ENCODE results near the gene FOLR1. TPM values are rescaled to one million over a fixed set of nuclear protein-coding genes. Genes with fewer than 3 reads are reported as not detected.

The FOLR1 gene
- total RNA-seq, 1 experiment from 2014 or later: not detected

- no peaks in the 10 kb centered on the region for H3K27me3 ChIP-seq (replicated peaks; ENCODE audit: insufficient read depth, low read depth, low read length, poor library complexity)
- no peak overlapping the region for H3K4me3 ChIP-seq (ENCODE audit: low read depth, low read length, poor library complexity, severe bottlenecking)
- DNase-seq (ENCODE audit: low spot score): no peak
- no peaks in the 10 kb centered on the region for H3K36me3 ChIP-seq (ENCODE audit: insufficient read depth, low read length, poor library complexity, severe bottlenecking)
- ChIA-PET CTCF (no interaction called here), POLR2A (ENCODE audit: low non-redundant PET) (interaction anchor here (0.5 kb wide), 1 partner anchor 1547 kb away, joined by 9 read pairs; no protein-coding TSS in a partner anchor)
- H3K9me3 ChIP-seq (ENCODE audit: low read depth, low read length, poor library complexity, severe bottlenecking): no peaks in the 10 kb centered on the region
- TF ChIP-seq EZH2 (IDR thresholded peaks at IDR 0.05; ENCODE audit: borderline replicate concordance, low read depth, low read length, poor library complexity, severe bottlenecking) (no peak), CTCF (conservative IDR thresholded peaks at IDR 0.05; ENCODE audit: low read depth, low read length) (no peak)
- H3K27ac ChIP-seq (ENCODE audit: low read depth, low read length, poor library complexity, severe bottlenecking): no peak overlapping the region
- intact Hi-C loops (cut with micrococcal nuclease; ENCODE audit: unreplicated experiment): no loop called here
- no TSS peak for BruUV-seq (replicated peaks)
- H3K4me1 ChIP-seq (ENCODE audit: insufficient read depth, low read length, poor library complexity, severe bottlenecking): no peaks in the 10 kb centered on the region
Measured at GRCh38 chr11:72173291-72173690, 18.6 kb upstream of the FOLR1 start.

- H3K4me3 ChIP-seq (ENCODE audit: low read depth, low read length, poor library complexity, severe bottlenecking): no peak overlapping the region
- no peak overlapping the region for H3K27ac ChIP-seq (ENCODE audit: low read depth, low read length, poor library complexity, severe bottlenecking)
- POLR2A ChIA-PET (ENCODE audit: low non-redundant PET): no interaction called here
- H3K9me3 ChIP-seq (ENCODE audit: low read depth, low read length, poor library complexity, severe bottlenecking): no peaks in the 10 kb centered on the region
- CTCF ChIA-PET: no interaction called here
- no peaks in the 10 kb centered on the region for H3K27me3 ChIP-seq (replicated peaks; ENCODE audit: insufficient read depth, low read depth, low read length, poor library complexity)
- TF ChIP-seq CTCF (conservative IDR thresholded peaks at IDR 0.05; ENCODE audit: low read depth, low read length) (no peak), EZH2 (IDR thresholded peaks at IDR 0.05; ENCODE audit: borderline replicate concordance, low read depth, low read length, poor library complexity, severe bottlenecking) (no peak)
- intact Hi-C loops (cut with micrococcal nuclease; ENCODE audit: unreplicated experiment): no loop called here
- BruUV-seq (replicated peaks): no TSS peak
- DNase-seq (ENCODE audit: low spot score): no peak
- no peaks in the 10 kb centered on the region for H3K36me3 ChIP-seq (ENCODE audit: insufficient read depth, low read length, poor library complexity, severe bottlenecking)
- H3K4me1 ChIP-seq (ENCODE audit: insufficient read depth, low read length, poor library complexity, severe bottlenecking): no peaks in the 10 kb centered on the region
Measured at GRCh38 chr11:72174302-72175070, 17.5 kb upstream of the FOLR1 start.

GRCh38 chr11:72177656-72178055 is 14.3 kb upstream of the FOLR1 start:
- no peaks in the 10 kb centered on the region for H3K36me3 ChIP-seq (ENCODE audit: insufficient read depth, low read length, poor library complexity, severe bottlenecking)
- intact Hi-C loops (cut with micrococcal nuclease; ENCODE audit: unreplicated experiment): no loop called here
- CTCF ChIA-PET: no interaction called here
- no peaks in the 10 kb centered on the region for H3K4me1 ChIP-seq (ENCODE audit: insufficient read depth, low read length, poor library complexity, severe bottlenecking)
- no peak for DNase-seq (ENCODE audit: low spot score)
- no peak overlapping the region for H3K27ac ChIP-seq (ENCODE audit: low read depth, low read length, poor library complexity, severe bottlenecking)
- BruUV-seq (replicated peaks): no TSS peak
- no peak overlapping the region for H3K4me3 ChIP-seq (ENCODE audit: low read depth, low read length, poor library complexity, severe bottlenecking)
- no peak for TF ChIP-seq CTCF (conservative IDR thresholded peaks at IDR 0.05; ENCODE audit: low read depth, low read length)
- no peak for TF ChIP-seq EZH2 (IDR thresholded peaks at IDR 0.05; ENCODE audit: borderline replicate concordance, low read depth, low read length, poor library complexity, severe bottlenecking)
- POLR2A ChIA-PET (ENCODE audit: low non-redundant PET): no interaction called here
- no peaks in the 10 kb centered on the region for H3K9me3 ChIP-seq (ENCODE audit: low read depth, low read length, poor library complexity, severe bottlenecking)
- H3K27me3 ChIP-seq (replicated peaks; ENCODE audit: insufficient read depth, low read depth, low read length, poor library complexity): no peaks in the 10 kb centered on the region

Data from A673 (cell line).